Endothelial cell of umbilical vein (primary cell): Measurements from ENCODE around the gene UBE2S.

Experiments used
- EZH2 ChIP-seq: IDR thresholded peaks from 2 replicates; pipeline ENCODE4 v1.6.1; 2012; ENCODE audit warnings: borderline replicate concordance, low read depth, mild to moderate bottlenecking, moderate library complexity, low read length, inconsistent platforms; ENCODE audit not compliant: severe bottlenecking
- FOS ChIP-seq: IDR thresholded peaks from 2 replicates; pipeline ENCODE4 v1.6.1; 2011; ENCODE audit warnings: mild to moderate bottlenecking, low read length, moderate library complexity, borderline replicate concordance; ENCODE audit not compliant: insufficient read depth
- GATA2 ChIP-seq: IDR thresholded peaks from 2 replicates; pipeline ENCODE4 v1.7.0; 2011; ENCODE audit warnings: low read depth, mild to moderate bottlenecking, moderate library complexity, mixed read lengths, low read length; ENCODE audit not compliant: insufficient read length, insufficient read depth
- JUN ChIP-seq: IDR thresholded peaks from 2 replicates; pipeline ENCODE4 v1.6.1; 2011; ENCODE audit warnings: borderline replicate concordance, low read depth; ENCODE audit not compliant: insufficient read length, insufficient read depth
- MAX ChIP-seq: IDR thresholded peaks from 2 replicates; pipeline ENCODE4 v1.6.1; 2011; ENCODE audit not compliant: insufficient read depth, insufficient read length
- MYC ChIP-seq: IDR thresholded peaks from one replicate; pipeline ENCODE4 v1.6.1; 2011; ENCODE audit warnings: mild to moderate bottlenecking, low read depth, low read length
- POLR2A ChIP-seq: IDR thresholded peaks from 2 replicates; pipeline ENCODE4 v1.6.1; 2012; ENCODE audit warnings: low read depth, mild to moderate bottlenecking, control low read depth, low read length
- POLR2AphosphoS5 ChIP-seq: IDR thresholded peaks from 2 replicates; pipeline ENCODE4 v1.6.1; 2012; ENCODE audit warnings: low read depth, mild to moderate bottlenecking, control low read depth, low read length, moderate library complexity; ENCODE audit not compliant: insufficient read depth
- TF ChIP-seq, protein P1 (sequence below), 2 donors: IDR thresholded peaks; 1 replicate in 1 of 2; 2 replicates in 1 of 2; pipeline ENCODE4 v1.5.1; 2011; ENCODE audit warnings: low read length in 2 of 2, mild to moderate bottlenecking in 2 of 2, moderate library complexity in 2 of 2, control low read depth in 1 of 2, inconsistent platforms in 1 of 2, low read depth in 1 of 2; ENCODE audit not compliant: insufficient read depth in 1 of 2; ENCODE audit errors: extremely low read depth in 1 of 2

GRCh38 chr19:55369653-55370304, 37.8 kb downstream of the UBE2S start:
- TF ChIP-seq, protein P1, sequence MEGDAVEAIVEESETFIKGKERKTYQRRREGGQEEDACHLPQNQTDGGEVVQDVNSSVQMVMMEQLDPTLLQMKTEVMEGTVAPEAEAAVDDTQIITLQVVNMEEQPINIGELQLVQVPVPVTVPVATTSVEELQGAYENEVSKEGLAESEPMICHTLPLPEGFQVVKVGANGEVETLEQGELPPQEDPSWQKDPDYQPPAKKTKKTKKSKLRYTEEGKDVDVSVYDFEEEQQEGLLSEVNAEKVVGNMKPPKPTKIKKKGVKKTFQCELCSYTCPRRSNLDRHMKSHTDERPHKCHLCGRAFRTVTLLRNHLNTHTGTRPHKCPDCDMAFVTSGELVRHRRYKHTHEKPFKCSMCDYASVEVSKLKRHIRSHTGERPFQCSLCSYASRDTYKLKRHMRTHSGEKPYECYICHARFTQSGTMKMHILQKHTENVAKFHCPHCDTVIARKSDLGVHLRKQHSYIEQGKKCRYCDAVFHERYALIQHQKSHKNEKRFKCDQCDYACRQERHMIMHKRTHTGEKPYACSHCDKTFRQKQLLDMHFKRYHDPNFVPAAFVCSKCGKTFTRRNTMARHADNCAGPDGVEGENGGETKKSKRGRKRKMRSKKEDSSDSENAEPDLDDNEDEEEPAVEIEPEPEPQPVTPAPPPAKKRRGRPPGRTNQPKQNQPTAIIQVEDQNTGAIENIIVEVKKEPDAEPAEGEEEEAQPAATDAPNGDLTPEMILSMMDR (IDR thresholded peaks at IDR 0.05; ENCODE audit: extremely low read depth in 1 of 2, insufficient read depth in 1 of 2, low read depth in 1 of 2, low read length in 2 of 2), result no peak
- TF ChIP-seq JUN (no peak), POLR2A (no peak), EZH2 (peak; percentile 65), POLR2AphosphoS5 (no peak), MAX (no peak), FOS (no peak), MYC (no peak), GATA2 (no peak)
